ENCODE data around the gene GEMIN7.

Gene GEMIN7, protein sequence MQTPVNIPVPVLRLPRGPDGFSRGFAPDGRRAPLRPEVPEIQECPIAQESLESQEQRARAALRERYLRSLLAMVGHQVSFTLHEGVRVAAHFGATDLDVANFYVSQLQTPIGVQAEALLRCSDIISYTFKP

DNA sequence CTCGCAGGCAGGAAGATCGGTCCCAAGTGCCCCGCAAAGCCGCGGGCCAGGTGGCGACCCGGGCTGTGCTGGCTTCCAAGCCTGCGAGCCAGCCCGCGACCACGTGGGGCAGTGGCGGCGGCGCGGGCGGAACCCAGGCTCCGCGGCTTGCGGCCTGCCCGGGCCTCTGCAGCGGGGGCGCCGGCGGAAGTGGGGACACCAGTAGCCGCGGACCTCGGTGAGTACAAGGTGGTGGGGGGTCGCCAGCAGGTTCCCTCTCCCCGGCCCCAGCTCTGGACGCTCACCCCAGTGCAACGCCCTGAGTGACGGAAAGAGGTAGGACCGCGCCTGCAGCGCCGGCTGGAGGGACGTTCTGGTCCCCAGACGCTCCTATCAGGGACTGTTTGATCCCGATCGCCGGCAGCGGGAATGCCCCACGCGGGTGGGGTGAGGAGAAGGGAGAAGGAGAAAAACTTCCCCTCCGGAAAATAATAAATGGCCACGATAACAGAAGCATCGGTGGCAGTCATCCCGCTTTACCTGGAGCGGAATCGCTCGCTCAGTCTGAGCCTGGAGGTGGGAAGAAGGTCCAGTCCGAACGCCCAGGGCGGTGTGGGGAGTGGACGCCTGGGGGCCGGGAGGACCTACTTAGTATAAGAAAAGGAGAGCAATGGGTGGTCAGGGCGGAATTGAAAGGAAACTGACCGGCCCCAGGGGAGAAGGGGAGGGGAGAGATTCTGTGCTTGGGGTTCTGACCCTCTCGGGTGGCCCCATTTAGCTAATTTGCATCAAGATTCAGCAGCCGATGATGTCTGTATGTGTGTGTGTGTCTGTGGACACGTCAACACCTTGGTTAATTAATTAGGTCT is at the start of gene GEMIN7:
Gene GEMIN7 (plus strand): TSS at position 198 of the 848 bp plus-strand sequence. CDS start 10,855 bp downstream, outside the sequence.
- DNase-seq = peak; percentile 71

DNA sequence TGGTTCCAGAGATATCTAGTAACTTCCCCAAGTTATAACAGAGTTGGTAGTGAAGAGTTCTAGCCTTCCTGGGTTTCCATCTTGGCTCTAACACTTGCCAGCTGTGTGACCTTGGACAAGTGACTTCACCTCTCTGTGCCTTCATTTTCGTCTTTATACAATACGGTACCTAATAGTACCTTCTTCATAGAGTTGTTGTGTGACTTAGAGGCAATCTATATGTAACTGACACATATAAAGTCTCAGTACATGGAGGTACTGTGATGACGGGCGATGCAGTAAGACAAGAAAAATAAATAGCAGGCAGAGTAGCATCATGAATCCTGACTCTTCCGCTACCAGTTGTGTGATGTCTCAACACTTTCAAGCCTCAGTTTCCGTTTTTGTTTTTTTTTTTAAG is 48.2 kb upstream of the GEMIN7 start:
- DNase-seq = no peak

DNA sequence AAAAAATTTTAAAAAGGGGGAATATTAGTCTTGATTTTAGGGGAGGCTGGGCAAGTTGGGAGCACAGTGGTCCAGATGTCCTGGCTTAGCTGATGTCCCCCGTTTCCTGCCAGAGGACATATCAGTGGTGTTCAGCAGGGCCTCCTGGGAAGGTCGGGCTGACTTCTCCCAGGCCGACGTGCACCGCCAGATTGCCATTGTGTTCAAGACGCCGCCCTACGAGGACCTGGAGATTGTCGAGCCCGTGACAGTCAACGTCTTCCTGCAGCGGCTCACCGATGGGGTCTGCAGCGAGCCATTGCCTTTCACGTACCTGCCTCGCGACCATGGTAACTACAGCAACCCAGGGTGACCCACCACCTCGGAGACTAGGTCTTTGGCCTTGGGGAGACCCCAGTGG is 46.6 kb upstream of the GEMIN7 start:
- no peak for DNase-seq

DNA sequence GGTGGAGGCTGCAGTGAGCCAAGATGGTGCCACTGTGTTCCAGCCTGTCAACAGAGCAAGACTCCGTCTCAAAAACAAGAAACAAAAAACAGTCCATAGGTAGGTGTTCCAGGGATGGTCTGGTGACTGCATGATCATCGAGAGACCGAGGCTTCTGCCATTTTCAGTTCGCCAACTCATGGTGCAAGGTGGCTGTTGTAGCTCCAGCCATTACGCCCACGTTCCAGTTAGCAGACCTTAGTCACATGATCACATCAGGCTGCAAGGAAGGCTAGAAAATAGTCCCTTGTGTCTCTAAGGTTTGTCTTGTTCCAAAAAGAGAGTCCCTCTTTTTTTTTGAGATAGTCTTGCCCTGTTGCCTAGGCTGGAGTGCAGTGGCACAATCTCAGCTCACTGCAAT is 43.3 kb upstream of the GEMIN7 start:
- DNase-seq = no peak

DNA sequence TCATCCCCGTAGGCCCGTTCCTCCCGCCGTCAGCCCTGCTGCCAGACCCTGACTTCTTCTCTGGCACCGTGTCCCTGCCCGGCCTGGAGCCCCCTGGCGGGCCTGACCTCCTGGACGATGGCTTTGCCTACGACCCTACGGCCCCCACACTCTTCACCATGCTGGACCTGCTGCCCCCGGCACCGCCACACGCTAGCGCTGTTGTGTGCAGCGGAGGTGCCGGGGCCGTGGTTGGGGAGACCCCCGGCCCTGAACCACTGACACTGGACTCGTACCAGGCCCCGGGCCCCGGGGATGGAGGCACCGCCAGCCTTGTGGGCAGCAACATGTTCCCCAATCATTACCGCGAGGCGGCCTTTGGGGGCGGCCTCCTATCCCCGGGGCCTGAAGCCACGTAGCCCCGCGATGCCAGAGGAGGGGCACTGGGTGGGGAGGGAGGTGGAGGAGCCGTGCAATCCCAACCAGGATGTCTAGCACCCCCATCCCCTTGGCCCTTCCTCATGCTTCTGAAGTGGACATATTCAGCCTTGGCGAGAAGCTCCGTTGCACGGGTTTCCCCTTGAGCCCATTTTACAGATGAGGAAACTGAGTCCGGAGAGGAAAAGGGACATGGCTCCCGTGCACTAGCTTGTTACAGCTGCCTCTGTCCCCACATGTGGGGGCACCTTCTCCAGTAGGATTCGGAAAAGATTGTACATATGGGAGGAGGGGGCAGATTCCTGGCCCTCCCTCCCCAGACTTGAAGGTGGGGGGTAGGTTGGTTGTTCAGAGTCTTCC is 41.5 kb upstream of the GEMIN7 start:
- DNase-seq = no peak

DNA sequence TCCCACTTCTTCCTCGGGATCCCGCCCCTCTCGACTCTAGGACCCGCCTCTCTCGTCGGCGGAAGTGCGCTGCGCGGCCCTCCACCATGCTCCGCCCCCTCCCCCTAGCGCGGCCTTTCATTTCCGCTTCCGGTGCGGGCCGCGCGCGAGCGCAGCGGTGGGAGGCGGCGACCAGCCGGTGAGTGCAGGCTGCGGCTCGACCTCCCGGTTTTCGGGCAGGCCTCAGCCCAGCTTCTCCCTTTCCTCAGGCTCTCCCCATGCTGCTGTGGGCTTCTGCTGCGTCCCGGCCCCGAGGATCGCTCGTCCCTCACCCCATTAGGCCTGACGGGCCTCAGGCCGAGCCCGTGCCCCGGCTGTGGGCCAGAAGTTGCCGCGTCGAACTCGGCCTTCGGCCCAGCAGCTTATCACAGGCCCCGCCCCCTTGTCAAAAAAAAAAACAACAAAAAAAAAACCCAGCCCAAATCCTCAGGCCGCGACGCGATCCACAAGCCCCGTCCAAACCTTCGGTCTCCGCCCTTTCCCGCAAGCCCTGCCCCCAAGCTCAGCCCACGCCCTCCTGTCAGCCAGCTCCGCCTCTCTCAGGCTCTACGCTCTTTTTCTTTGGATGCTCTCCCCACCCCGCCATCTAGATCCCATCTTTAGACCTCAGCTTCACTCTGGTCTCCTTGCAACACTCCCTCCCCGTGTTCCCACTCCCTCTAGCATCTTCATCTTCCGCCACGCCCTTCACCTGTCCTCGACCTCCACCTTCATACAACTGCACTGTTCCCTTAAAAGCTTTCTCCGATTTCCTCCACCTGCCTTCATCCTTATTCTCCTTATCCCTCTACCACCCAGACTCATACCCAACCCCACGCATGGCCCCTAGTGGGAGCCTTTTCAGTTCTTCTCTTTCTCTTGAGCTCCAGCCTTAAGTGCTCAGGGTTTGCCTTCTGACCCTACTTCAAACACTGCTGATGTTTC is 39.8 kb upstream of the GEMIN7 start, which contains the start of gene CLASRP:
Gene CLASRP (plus strand): TSS at position 115 of the 963 bp plus-strand sequence. CDS start 1,168 bp downstream, outside the sequence.
- peak; percentile 82 for DNase-seq

DNA sequence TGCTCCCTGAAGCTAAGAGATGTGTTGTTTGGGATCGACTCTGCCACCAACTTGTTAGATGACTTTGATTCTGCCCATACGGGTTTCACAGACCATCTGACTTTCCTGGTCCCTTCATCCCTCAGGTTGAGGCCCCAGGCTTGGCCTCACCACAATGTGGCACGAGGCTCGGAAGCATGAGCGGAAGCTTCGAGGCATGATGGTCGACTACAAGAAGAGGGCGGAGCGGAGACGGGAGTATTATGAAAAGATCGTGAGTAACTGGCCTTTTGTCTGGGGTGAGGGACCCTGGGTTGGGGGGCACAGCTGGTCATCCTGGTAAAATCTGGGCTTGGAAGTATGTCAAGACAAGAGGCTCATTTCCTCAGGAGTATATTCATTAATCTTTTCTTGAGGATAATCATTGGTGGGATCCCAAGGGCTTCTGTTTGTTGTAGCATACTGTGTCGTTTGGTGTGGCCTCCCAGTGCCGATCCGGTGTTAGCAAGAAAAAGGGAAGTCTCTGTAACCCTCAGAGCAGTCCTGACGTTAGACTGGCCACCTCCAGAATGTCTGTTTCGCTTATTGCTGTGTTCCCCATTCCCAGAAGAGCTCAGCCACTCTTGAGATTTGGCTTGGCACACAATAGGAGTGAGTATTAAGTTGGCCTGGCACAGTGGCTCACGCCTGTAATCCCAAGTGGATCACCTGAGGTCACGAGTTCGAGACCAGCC is 38.8 kb upstream of the GEMIN7 start:
- peak; percentile 2 for DNase-seq

DNA sequence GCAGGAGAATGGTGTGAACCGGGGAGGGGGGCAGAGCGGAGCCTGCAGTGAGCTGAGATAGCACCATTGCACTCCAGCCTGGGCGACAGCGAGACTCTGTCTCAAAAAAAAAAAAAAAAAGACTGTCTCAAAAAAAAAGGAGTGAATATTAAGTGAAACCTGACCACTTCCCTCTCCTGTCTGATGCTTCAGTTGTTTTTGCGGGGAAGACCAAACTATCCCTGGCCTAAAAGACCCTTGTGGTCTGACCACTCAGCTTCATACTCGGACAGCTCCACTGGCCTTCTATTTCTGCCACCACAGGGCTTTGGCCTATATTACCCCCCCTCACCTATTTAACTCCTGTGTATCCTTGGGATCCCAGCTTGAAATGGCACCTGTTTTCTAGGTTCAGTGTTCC is 37.9 kb upstream of the GEMIN7 start:
- no peak for DNase-seq

DNA sequence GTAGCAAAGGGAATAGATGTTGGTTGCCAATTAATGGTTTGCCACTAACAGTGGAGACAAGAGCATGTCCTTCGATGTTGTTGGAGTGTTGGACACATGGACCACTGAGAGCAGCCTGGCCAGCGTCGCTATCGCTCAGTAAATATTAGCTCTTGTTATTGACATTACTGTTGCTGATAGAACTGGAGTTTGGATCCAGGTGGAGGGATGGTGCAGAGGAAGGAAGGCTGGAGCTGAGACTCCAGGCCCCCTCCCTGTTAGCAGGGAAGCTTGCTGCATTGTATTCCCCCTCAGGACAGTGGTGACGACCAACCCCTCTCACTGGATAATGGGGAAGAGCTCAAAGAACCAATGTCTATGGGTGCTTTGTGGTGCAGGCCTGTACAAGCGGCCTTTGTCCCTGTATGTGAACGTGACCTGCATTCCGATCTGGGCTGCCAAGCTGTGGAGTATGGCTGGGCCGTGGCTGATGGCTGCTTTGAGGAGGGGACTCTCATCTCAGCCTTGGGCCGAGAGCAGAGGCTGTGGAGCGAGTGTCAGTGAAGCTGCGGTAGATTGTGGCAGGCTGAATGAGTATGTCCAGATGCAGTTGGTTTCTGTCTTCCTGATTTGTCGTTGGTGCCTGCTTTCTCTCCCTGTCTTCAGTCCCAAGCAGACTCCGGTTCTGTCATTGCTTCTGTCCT is 33.2 kb upstream of the GEMIN7 start:
- no peak for DNase-seq

DNA sequence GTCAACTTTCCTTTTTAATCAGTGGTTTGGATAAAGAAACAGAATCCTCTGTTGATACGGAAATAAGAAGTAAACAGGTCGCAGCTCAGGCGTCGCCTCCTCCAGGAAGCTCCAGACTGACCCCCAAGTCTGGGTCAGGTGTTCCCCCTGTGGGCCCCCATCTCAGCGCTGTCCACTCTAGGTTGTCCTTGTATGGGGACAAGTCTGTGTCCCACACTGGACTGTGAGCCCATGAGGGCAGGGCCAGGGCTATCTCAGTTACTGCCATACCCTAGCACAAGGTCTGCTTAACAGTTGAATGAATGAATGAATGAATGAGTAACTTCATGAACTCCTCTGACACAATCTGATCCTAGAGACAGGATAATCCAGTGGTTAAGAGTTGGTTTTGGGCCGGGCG is 32.7 kb upstream of the GEMIN7 start:
- no peak for DNase-seq

DNA sequence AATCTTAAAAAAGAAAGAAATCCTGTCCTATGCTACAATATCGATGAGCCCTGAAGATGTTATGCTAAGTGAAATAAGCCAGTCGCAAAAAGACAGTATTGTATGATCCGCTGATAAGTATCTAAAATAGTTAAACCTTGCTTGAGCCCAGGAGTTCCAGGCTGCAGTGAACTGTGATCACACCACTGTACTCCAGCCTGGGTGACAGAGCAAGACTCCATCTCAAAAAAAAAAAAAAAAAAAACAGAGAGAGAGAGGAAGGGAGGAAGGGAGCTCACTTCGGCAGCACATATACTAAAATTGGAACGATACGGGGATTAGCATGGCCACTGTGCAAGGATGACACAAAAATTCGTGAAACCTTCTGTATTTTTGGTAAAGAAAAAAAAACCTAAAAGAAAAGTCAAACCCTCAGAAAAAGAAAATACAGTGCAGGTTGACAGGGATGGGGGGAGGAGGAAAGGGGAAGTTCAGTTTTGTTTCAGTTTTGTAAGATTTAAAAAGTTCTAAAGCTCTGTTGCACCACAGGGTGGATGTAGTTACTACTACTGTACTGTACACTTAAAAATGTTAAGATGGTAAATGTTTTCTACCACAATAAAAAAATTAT is 31.8 kb upstream of the GEMIN7 start:
- no peak for DNase-seq

DNA sequence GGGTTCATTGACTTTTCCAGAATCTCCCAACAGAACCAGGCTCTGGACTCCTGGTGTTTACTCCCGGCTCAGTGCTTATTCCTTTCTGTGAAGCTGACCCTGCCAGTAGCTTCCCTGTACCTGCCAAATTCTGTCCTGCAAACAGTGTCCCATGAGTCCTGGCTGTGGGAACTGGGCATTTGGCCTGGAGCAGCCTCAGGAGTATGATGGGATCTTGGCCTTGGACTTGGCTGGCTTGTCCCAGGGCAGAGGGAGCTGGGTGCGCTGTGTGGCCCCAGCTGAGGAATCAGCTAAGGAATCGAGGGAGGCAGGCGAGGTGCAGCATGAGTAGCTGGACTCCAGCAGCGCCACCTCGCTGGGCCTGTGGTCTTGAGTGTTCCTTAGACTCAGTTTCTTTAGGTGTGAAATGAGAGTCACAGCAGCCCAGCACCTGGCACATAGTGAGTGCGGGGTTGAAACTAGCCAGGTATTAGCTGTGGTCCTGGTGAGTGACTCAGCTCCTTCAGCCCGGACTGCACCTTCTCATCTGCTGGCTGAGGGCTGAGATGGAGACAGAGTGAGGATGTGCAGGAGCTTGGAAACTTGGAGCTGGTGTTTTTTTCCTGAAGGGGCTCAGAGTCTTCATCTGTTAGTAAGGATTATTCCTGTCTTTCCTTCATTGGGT is 29.9 kb upstream of the GEMIN7 start:
- DNase-seq = no peak

DNA sequence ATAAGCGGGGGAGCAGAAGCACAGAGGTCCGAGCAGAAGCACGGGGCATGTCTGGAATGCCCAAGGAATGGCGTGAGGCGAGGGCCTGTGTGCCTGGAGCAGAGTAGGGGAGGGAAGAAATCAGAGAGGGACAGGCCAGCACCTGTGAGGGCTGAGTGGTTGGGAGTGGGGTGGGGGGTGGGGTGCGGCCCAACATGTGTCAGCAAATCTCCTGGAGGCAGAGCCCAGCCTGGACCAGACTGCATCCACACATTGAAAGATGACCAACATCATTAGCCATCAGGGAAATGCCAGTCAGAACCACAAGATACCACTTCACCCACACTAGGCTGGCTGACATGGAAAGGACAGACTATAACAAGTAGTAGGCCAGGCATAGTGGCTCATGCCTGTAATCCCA is 29.0 kb upstream of the GEMIN7 start:
- DNase-seq = no peak

DNA sequence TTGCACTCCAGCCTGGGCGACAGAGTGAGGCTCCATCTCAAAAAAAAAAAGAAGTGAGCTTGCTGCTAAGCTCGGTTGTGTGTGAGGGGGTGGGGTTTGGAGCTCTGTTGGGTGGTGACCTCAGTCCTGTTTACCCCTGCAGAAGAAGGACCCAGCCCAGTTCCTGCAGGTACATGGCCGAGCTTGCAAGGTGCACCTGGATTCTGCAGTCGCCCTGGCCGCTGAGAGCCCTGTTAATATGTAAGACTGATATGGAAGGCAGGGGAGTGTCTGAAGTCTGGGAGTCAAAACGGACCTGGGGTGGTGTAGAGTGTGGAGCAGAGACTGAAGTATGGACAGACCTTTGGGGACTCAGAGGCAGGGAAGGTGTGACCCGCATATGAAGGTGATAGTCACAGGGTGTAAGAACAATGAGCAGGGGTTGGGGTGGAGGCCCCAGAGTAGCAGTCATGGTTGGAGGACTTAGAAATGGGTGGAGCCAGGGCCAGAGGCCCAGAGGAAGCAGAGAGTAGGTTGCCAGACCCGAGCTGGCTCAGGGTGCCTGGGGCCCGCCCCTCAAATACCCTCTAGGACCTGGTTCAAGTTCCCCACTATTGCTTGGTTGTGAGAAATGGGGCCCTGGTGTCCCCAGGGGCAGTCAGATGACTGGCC is 27.0 kb upstream of the GEMIN7 start:
- no peak for DNase-seq

DNA sequence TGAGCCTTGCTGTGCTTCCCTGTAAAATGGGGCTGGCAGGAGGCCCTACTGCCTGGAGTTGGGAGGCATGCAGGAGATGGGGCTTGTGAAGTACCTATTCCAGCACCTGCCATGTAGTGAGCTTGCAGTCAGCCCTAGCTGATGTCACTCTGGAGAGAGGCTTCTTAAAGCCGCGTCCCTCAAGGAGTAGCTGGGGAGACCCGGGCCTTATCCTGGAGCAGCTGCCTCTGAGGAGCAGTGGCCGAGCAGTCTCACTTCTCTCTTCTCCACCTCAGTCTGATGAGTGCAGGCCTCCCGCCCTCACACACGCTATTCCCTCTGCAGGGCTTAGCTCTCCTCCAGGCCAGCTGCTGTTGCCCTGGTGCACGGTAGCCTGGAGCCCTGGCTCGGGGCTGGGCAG is 22.2 kb upstream of the GEMIN7 start:
- no peak for DNase-seq

DNA sequence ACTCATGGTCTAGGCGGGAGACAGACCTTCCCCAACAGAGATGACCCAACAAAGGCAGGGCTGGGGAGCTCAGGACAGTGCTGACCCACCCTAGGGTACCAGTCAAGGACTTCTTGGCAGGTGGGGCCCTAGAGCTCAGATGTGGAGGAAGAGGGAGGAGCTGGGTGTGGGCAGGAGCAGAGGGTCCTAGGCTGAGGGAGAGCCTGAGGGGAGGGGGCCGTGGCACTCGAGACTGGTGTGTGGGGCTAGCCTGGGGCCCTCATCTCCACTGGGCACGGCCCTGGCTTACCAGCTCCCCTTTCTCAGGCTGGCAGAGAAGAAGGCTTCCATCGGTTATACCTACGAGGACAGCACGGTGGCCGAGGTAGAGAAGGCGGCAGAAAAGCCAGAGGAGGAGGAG is 21.6 kb upstream of the GEMIN7 start:
- DNase-seq = no peak

DNA sequence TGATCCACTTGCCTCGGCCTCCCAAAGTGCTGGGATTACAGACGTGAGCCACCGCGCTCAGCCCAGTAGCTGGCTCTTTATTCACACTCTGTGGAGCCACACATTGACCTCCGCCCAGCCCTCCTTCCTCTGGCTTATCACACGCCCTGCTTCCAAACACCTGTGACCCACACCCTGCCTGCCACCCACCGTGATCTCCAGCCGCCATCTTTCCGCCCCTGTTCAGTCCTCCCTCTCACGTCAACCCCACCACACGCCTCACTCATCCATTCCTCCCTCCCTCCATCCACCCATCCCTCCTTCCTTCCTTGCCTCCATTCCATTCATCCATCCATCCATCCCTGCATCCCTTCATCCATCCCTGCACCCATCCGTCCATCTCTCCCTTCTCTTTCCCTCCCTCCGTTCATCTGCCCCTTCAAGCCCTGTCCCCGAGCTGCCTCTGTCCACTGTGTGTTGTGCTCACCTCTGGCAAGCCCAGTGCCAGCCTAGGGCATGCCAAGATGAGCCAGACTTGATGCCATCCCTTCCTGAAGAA is 20.4 kb upstream of the GEMIN7 start:
- DNase-seq = no peak

DNA sequence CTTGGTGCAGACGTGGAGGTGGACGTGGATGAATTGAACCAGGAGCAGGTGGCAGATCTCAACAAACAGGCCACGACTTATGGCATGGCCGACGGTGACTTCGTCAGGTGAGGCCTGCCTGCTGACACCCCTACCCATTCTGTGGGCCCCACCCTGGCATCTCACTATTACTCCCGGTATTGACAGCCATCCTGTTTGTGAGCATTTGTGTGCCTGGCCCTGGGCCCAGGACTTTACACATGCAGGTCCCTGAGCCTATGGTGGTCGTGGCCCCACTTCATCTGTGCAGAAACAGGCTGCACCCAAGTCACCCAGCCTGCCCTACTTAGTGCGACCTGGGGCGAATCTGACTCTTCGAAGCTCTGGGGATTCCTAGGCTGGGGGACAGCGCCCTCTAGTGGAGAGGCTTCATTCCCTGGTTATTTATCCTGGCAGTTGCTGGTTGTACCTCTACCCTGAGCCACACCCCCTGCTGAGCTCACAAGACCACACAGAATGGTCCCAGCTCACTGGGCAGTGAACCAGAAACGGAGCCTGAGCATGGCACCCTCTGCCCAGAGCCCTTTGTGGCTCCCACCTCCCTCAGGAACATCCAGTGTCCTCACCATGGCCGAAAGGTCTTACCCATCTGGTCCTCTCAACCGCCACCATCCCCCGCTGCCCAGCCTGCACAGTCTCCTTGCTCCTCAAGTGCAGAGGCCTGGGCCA is 19.6 kb upstream of the GEMIN7 start:
- peak; percentile 78 for DNase-seq

DNA sequence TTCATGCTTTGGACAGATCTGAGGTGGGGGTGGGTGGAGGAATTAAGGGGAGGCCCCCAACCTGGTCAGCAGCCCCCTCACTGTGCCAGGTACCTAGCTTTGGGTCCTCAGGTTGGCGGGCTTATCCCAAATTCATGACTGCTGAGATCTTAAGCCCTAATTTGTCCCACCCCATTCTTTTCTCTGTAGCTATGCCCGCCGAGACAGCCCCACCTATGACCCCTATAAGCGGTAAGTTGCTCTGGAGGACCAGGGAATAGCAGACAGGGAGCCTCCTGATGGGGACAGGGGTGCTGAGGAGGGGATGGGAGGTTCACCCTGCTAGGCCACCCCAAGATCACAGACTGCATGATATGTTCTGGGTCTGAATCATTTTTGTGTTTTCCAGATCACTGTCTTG is 17.1 kb upstream of the GEMIN7 start:
- DNase-seq = no peak
